Stomach (tissue), 9 donors: ENCODE measurements around the gene HIGD1C. TPM values are rescaled to one million over a fixed set of nuclear protein-coding genes. Genes with fewer than 3 reads are reported as not detected.

Source experiments
- DNase-seq, 2 donors: peaks; one replicate each; pipeline versions ENCODE4 v3.0.0 to v3.0.0-alpha.2; 2013 to 2019
- H3K27ac ChIP-seq, 5 donors: fragments of 200-600 bp in 4 of 5; sonication (generic) in 4 of 5; one replicate each; pipeline ENCODE4 v1.5.1; 2013 to 2019; ENCODE audit warnings: mild to moderate bottlenecking in 1 of 5, moderate library complexity in 1 of 5
- H3K27me3 ChIP-seq, 3 donors: fragments of 200-600 bp; sonication (generic); one replicate each; pipeline ENCODE4 v1.5.1; 2017 to 2019; ENCODE audit warnings: mixed run types in 1 of 3
- H3K36me3 ChIP-seq, 4 donors: fragments of 200-600 bp; sonication (generic); 1 replicate in 3 of 4; 2 replicates in 1 of 4; pipeline ENCODE4 v1.5.1; 2016 to 2019
- H3K4me1 ChIP-seq, 4 donors: fragments of 200-600 bp; sonication (generic); one replicate each; pipeline ENCODE4 v1.5.1; 2016 to 2019
- H3K4me3 ChIP-seq, 4 donors: fragments of 200-600 bp; sonication (generic) in 3 of 4; one replicate each; pipeline ENCODE4 v1.5.1; 2016 to 2019; ENCODE audit warnings: mild to moderate bottlenecking in 1 of 4
- H3K9me3 ChIP-seq, 4 donors: fragments of 200-600 bp; sonication (generic); one replicate each; pipeline ENCODE4 v1.5.1; 2016 to 2019
- EP300 ChIP-seq: sonication (generic); formaldehyde crosslinking; IDR thresholded peaks from one replicate; pipeline ENCODE4 v1.6.1; 2017; ENCODE audit warnings: antibody characterized with exemption
- POLR2A ChIP-seq, 4 donors: fragments of 450-650 bp; IDR thresholded peaks; one replicate each; pipeline ENCODE4 v1.6.1; 2016; ENCODE audit warnings: antibody characterized with exemption in 4 of 4, control low read depth in 2 of 4, mild to moderate bottlenecking in 1 of 4, moderate library complexity in 1 of 4
- POLR2AphosphoS5 ChIP-seq, 3 donors: sonication (generic); formaldehyde crosslinking; IDR thresholded peaks; one replicate each; pipeline ENCODE4 v1.6.1; 2016; ENCODE audit warnings: antibody characterized with exemption in 3 of 3
- WGBS, 5 donors: extraction: QIAGEN DNeasy Blood & Tissue Kit in 3 of 5; methylation state at CpG; one replicate each; pipeline versions ENCODE4 v1.1.5 to v1.1.7; 2013 to 2018; 5-methylcytosine and 5-hydroxymethylcytosine counted together
- intact Hi-C: fragments of 100-400 bp; cut with DNase I; formaldehyde crosslinking; loops from one replicate; pipeline ENCODE4 v1.15.1; 2023; ENCODE audit warnings: low total_unique reads
- polyA plus RNA-seq, 3 donors: library from polyadenylated mRNA; stranded (reverse); fragments of 200-250 nt; gene quantifications; one replicate each; pipeline ENCODE4 v1.2.3, GENCODE V29; 2013
- total RNA-seq, 5 donors: library from RNA; depleted of rRNA; stranded (reverse); fragments of >200 nt; gene quantifications; one replicate each; pipeline versions ENCODE4 v1.1.0 to v1.2.3, GENCODE V29; 2014 to 2016
- TF ChIP-seq, protein P1 (sequence below), 7 experiments: fragments of 450-650 bp in 4 of 7; fragments of 200-600 bp in 3 of 7; sonication (generic) in 3 of 7; IDR thresholded peaks; one replicate each; pipeline ENCODE4 v1.5.1; 2016 to 2019; ENCODE audit warnings: antibody characterized with exemption in 7 of 7, control low read depth in 2 of 7, mild to moderate bottlenecking in 1 of 7
- donor health status: healthy with polysubstance abuse.
- donor health status: Bipolar disorder and iron deficiency.
- donor health status: healthy.

The HIGD1C gene
- total and polyA plus RNA-seq, 8 donors: not detected

DNA sequence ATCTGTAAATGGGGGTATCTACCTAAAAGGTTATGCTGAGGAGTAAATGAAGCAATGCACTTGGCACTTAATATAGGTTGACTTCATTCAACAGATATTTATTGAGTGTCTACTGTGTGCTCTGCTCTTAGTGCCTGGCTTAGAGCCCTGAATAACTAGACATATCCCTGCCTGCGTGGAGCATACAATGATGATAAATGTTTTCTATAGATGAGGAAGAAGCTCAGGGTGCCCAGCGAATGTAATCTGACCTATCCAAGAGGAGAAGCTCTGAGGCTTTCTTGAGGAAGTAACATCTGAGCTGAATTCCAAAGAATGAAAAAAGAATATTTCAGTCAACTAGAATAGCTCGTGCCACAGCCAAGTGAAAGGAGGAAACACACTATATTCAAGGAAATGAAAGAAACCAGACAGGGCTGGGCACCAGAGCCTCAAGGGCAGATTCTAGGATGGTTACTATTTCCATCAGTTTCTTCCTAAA lies 17.9 kb upstream of the HIGD1C start:
- H3K27ac ChIP-seq: peak overlapping the region; percentile 69 to 88 (median 81)
- peaks cover 0 to 11% (median 5%) of the 10 kb centered on the region in 4 donors for H3K9me3 ChIP-seq
- H3K4me3 ChIP-seq: no peak overlapping the region
- 24 to 36% (median 34%) methylated on average over 3 of the region's 3 CpGs for WGBS, 5 donors
- no peaks in the 10 kb centered on the region for H3K27me3 ChIP-seq
- peaks cover 55 to 80% (median 67%) of the 10 kb centered on the region in 4 donors for H3K4me1 ChIP-seq
- no peak for TF ChIP-seq POLR2A (IDR thresholded peaks at IDR 0.05)
- no peak for TF ChIP-seq EP300
- H3K36me3 ChIP-seq: peaks cover 12 to 57% (median 41%) of the 10 kb centered on the region in 4 donors
- DNase-seq: no peak
- intact Hi-C loops: no loop called here

DNA sequence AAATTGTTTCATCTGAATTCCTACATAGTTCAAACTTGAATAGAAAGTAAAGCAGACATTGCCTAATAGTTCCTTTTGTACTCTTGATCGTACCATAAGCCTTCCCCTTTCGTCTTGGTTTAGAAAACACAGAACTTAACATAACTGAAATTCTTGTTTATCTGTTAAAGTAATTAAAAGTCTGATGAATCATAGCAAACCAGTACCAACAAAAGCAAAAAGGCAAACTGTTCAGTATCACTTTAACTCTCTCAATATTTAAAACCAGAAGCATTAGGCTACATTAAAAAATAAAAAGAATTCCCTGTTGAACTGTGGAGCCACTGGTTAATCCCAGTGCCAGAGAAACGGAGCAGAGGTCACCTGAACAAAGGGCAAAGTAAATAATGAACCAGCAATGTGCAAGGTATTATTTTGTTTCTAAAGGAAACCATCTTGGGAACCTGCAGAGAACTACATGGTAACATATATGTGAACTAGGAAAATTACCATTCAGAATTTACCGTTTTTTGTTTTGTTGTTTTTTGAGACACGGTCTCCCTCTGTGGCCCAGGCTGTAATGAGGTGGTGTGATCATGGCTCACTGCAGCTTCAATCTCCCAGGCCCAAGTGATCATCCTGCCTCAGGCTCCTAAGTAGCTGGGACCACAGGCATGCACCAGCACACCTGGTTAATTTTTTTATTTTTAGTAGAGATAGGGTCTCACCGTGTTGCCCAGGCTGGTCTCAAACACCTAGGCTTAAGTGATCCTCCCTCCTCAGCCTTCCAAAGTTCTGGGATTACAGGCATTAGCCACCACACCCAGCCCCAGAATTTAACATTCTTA lies 17.1 kb upstream of the HIGD1C start:
- peaks cover 49 to 72% (median 63%) of the 10 kb centered on the region in 4 donors for H3K4me1 ChIP-seq

DNA sequence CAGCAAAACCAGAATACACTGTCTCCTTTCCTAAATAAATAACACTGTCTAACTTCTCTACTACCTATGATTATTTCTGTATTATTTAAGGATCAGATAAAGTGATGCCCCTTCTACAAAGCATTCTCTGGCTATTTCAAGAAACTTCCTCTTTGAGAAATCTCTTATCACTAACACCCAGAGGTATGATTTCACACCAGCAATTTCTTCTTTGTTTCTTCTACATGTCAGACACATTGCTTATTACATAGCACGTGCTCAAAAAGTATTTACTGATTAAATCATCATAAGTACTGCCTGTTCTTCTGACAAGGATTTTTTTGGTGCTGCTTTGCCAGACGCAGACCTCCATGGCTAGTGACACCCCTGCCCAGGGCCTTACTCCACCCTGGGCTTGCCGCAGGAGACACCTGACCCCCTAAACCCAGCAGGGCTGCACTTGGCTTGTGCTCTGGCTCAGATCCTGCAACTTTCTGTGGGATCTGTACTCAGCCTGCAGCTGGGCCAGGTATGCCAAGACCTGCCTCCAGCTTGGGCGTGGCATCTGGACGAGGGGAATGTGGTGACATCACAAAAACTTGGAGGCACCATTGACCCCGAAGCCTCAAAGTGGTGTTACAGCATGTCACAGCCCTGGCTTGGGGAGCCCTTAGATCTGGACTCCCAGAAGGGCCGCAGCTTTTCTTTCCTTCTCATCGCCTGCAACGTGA lies 15.4 kb upstream of the HIGD1C start:
- H3K4me1 ChIP-seq: peaks cover 37 to 54% (median 47%) of the 10 kb centered on the region in 4 donors
- H3K9me3 ChIP-seq: peaks cover 0 to 11% (median 5%) of the 10 kb centered on the region in 4 donors

More for the DNA sequence above, 17.1 kb upstream of the HIGD1C start:
- peaks cover 8 to 49% (median 35%) of the 10 kb centered on the region in 4 donors for H3K36me3 ChIP-seq
- 24 to 37% (median 30%) methylated on average over 6 of the region's 6 CpGs for WGBS, 5 donors
- peaks cover 0 to 11% (median 5%) of the 10 kb centered on the region in 4 donors for H3K9me3 ChIP-seq
- H3K27me3 ChIP-seq: no peaks in the 10 kb centered on the region
- intact Hi-C loops: no loop called here
- DNase-seq: peak in 1 of 2 donors; percentile 48
- peak overlapping the region; percentile 69 to 88 (median 72) for H3K27ac ChIP-seq
- peak overlapping the region in 1 of 4 donors; percentile 30 for H3K4me3 ChIP-seq
- TF ChIP-seq POLR2A (IDR thresholded peaks at IDR 0.05) (no peak), EP300 (no peak), POLR2AphosphoS5 (IDR thresholded peaks at IDR 0.05) (no peak)
- TF ChIP-seq, protein P1, sequence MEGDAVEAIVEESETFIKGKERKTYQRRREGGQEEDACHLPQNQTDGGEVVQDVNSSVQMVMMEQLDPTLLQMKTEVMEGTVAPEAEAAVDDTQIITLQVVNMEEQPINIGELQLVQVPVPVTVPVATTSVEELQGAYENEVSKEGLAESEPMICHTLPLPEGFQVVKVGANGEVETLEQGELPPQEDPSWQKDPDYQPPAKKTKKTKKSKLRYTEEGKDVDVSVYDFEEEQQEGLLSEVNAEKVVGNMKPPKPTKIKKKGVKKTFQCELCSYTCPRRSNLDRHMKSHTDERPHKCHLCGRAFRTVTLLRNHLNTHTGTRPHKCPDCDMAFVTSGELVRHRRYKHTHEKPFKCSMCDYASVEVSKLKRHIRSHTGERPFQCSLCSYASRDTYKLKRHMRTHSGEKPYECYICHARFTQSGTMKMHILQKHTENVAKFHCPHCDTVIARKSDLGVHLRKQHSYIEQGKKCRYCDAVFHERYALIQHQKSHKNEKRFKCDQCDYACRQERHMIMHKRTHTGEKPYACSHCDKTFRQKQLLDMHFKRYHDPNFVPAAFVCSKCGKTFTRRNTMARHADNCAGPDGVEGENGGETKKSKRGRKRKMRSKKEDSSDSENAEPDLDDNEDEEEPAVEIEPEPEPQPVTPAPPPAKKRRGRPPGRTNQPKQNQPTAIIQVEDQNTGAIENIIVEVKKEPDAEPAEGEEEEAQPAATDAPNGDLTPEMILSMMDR (IDR thresholded peaks at IDR 0.05): no peak

DNA sequence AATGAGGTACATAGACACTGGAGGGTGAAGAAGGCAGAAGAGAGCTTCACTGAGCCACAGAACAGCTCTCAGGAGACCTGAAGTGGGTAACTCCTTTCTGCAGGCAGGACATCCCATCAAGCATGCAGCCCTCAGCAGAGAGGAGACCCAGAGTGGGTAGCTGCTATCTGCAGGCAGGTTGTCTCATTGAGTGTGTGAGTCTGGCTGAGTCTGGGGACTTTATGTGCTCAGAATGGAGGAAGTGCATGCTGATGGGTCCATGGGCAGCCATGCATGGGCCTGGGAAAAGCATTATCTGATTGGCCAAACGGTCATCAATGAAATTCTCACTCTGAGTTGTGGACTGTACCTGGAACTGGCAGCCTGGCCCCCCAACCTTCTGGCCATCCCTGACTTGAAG lies 14.7 kb upstream of the HIGD1C start:
- Histone ChIP-seq H3K36me3 (peaks cover 0 to 29% (median 13%) of the 10 kb centered on the region in 4 donors), H3K27me3 (no peaks in the 10 kb centered on the region), H3K27ac (no peak overlapping the region), H3K4me1 (peaks cover 37 to 47% (median 43%) of the 10 kb centered on the region in 4 donors), H3K4me3 (no peak overlapping the region), H3K9me3 (peaks cover 0 to 11% (median 5%) of the 10 kb centered on the region in 4 donors)
- WGBS, 5 donors: 97 to 100% (median 100%) methylated on average over 1 of the region's 1 CpG
- DNase-seq: no peak
- no peak for TF ChIP-seq EP300
- no peak for TF ChIP-seq POLR2AphosphoS5 (IDR thresholded peaks at IDR 0.05)
- TF ChIP-seq POLR2A (IDR thresholded peaks at IDR 0.05): no peak
- TF ChIP-seq, protein P1 (IDR thresholded peaks at IDR 0.05): no peak
- intact Hi-C loops: no loop called here

More for the DNA sequence above, 15.4 kb upstream of the HIGD1C start:
- TF ChIP-seq POLR2AphosphoS5 (IDR thresholded peaks at IDR 0.05) (no peak), EP300 (no peak)
- WGBS, 5 donors: 63 to 79% (median 71%) methylated on average over 9 of the region's 9 CpGs
- DNase-seq: no peak
- H3K27ac ChIP-seq: peak overlapping the region in 4 of 5 donors; percentile 22 to 88 (median 57)
- intact Hi-C loops: no loop called here
- no peak overlapping the region for H3K4me3 ChIP-seq
- H3K27me3 ChIP-seq: no peaks in the 10 kb centered on the region
- peaks cover 0 to 31% (median 19%) of the 10 kb centered on the region in 4 donors for H3K36me3 ChIP-seq
